Astrocyte (in vitro differentiated cells and primary cell): Measurements from ENCODE around the gene BCAS1.

ENCODE experiments used
- EZH2 ChIP-seq: IDR thresholded peaks from 2 replicates; pipeline ENCODE4 v1.6.1; 2012; ENCODE audit warnings: mild to moderate bottlenecking, low read length, inconsistent platforms; ENCODE audit not compliant: insufficient read depth
- TF ChIP-seq, protein P1 (sequence below): IDR thresholded peaks from 2 replicates; pipeline ENCODE4 v1.5.1; 2011; ENCODE audit warnings: low read depth, mild to moderate bottlenecking, inconsistent platforms, low read length, moderate library complexity; ENCODE audit not compliant: insufficient read depth

DNA sequence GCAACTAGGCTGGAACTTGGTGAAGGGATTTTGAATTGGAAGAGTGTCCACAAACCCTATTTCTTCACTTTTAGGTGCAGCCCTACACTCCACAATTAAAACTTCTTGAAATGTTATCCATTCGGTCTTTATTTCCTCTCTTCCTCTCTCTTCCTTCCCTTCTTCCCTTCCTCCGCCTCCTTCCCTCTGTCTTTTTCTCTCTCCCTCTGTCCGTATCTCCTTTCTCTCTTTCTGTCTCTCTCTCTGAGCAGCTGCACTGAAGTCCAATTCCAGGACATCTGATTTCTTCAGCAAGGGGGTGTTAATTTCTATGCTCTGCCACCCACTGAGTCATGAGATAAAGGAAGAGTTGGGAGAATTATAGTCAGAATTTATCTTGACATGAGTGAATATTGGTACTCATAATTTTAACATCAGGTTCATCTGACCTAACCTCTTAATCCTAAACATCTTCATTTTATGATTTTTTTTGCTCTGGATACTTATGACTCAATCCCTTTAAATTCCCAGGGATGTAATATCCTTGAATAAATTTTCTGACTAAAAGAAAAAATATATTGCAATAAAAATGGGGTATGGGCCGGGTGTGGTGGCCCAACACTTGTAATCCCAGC, 84.2 kb downstream of the BCAS1 start:
- TF ChIP-seq, protein P1, sequence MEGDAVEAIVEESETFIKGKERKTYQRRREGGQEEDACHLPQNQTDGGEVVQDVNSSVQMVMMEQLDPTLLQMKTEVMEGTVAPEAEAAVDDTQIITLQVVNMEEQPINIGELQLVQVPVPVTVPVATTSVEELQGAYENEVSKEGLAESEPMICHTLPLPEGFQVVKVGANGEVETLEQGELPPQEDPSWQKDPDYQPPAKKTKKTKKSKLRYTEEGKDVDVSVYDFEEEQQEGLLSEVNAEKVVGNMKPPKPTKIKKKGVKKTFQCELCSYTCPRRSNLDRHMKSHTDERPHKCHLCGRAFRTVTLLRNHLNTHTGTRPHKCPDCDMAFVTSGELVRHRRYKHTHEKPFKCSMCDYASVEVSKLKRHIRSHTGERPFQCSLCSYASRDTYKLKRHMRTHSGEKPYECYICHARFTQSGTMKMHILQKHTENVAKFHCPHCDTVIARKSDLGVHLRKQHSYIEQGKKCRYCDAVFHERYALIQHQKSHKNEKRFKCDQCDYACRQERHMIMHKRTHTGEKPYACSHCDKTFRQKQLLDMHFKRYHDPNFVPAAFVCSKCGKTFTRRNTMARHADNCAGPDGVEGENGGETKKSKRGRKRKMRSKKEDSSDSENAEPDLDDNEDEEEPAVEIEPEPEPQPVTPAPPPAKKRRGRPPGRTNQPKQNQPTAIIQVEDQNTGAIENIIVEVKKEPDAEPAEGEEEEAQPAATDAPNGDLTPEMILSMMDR = no peak
- no peak for TF ChIP-seq EZH2
